GM23338 (cell line): ENCODE measurements around the gene CTNNA2.

ENCODE experiments used
- CREB1 ChIP-seq: fragments of 250-450 bp; sonication (Bioruptor Pico); IDR thresholded peaks from 2 replicates; pipeline ENCODE4 v1.5.0; 2020; ENCODE audit warnings: low read depth, mild to moderate bottlenecking, moderate library complexity
- CTCF ChIP-seq, 2 experiments: fragments of 200-600 bp in 1 of 2; sonication (generic) in 1 of 2; conservative IDR thresholded peaks; 2 replicates each; pipeline versions ENCODE4 v1.5.1 to v1.6.1; 2016 to 2017; ENCODE audit warnings: antibody characterized with exemption in 2 of 2, low read depth in 2 of 2, mild to moderate bottlenecking in 2 of 2, moderate library complexity in 1 of 2
- ETS1 ChIP-seq: IDR thresholded peaks from 2 replicates; pipeline ENCODE4 v1.6.1; 2016; ENCODE audit warnings: antibody characterized with exemption
- EZH2 ChIP-seq: fragments of 200-600 bp; sonication (generic); IDR thresholded peaks from one replicate; pipeline ENCODE4 v1.8.0; 2017; ENCODE audit warnings: antibody characterized with exemption, mild to moderate bottlenecking, low read depth; ENCODE audit not compliant: unreplicated experiment
- EZH2phosphoT487 ChIP-seq: fragments of 200-600 bp; sonication (generic); IDR thresholded peaks from one replicate; pipeline ENCODE4 v1.8.1; 2018; ENCODE audit warnings: antibody characterized with exemption; ENCODE audit not compliant: unreplicated experiment
- POLR2AphosphoS5 ChIP-seq: IDR thresholded peaks from 2 replicates; pipeline ENCODE4 v1.6.1; 2016; ENCODE audit warnings: antibody characterized with exemption, low read depth
- REST ChIP-seq: IDR thresholded peaks from one replicate; pipeline ENCODE4 v1.6.1; 2018; ENCODE audit warnings: antibody characterized with exemption; ENCODE audit not compliant: unreplicated experiment

- no peak for TF ChIP-seq CTCF (conservative IDR thresholded peaks at IDR 0.05; ENCODE audit: low read depth in 2 of 2)
- TF ChIP-seq EZH2phosphoT487: no peak
- no peak for TF ChIP-seq REST
- TF ChIP-seq EZH2: no peak
- TF ChIP-seq ETS1: no peak
- no peak for TF ChIP-seq POLR2AphosphoS5
- TF ChIP-seq CREB1 (CRISPR knock-in tag): no peak
Observed at GRCh38 chr2:80363791-80364349, 851.0 kb downstream of the CTNNA2 start.
